H1 (cell line): ENCODE measurements around the gene KIF26B. TPM values are rescaled to one million over a fixed set of nuclear protein-coding genes. Genes with fewer than 3 reads are reported as not detected.
A peak's percentile ranks its signal among the peaks of the same experiment; 100 is the strongest.

ENCODE experiments used
- CTCF ChIA-PET: fragments of 300-600 bp; sonication (Branson Sonifier 250); formaldehyde crosslinking; loops from one replicate; lab custom pipeline; 2021; ENCODE audit not compliant: partially characterized antibody; lab: Charles Lee
- POLR2A ChIA-PET: fragments of 300-600 bp; sonication (Branson Sonifier 250); formaldehyde crosslinking; loops from one replicate; lab custom pipeline; 2021; ENCODE audit warnings: inconsistent platforms; ENCODE audit not compliant: partially characterized antibody; lab: Charles Lee
- DNase-seq, 2 experiments: peaks; one replicate each; pipeline versions ENCODE4 v3.0.0 to v3.0.0-alpha.2; 2010 to 2022; ENCODE audit warnings: low spot score in 2 of 2, low read depth in 1 of 2, mixed read lengths in 1 of 2
- FAIRE-seq: peaks from 2 replicates; lab custom pipeline; 2011; peaks lifted over from hg19 to GRCh38; lab: Jason Lieb, UNC
- H2AFZ ChIP-seq: 2 replicates; pipeline ENCODE4 v1.8.1; 2012; ENCODE audit warnings: low read length, inconsistent platforms
- H2AK5ac ChIP-seq: 2 replicates; pipeline ENCODE4 v1.6.1; 2013; ENCODE audit warnings: low read depth, low read length
- H2BK120ac ChIP-seq: replicated peaks from 2 replicates; pipeline ENCODE3; 2013; ENCODE audit warnings: low read depth, low read length, inconsistent platforms
- H2BK12ac ChIP-seq: 2 replicates; pipeline ENCODE4 v1.6.1; 2013; ENCODE audit warnings: low read depth, low read length
- H2BK15ac ChIP-seq: 2 replicates; pipeline ENCODE4 v1.6.1; 2013; ENCODE audit warnings: low read length
- H2BK20ac ChIP-seq: 2 replicates; pipeline ENCODE4 v1.6.1; 2013; ENCODE audit warnings: low read length
- H2BK5ac ChIP-seq: 2 replicates; pipeline ENCODE4 v1.6.1; 2013; ENCODE audit warnings: low read depth, low read length
- H3K14ac ChIP-seq: 2 replicates; pipeline ENCODE4 v1.6.1; 2013; ENCODE audit warnings: inconsistent platforms; ENCODE audit not compliant: insufficient read length
- H3K18ac ChIP-seq: 2 replicates; pipeline ENCODE4 v1.6.1; 2013; ENCODE audit warnings: low read length; ENCODE audit errors: extremely low read depth
- H3K23ac ChIP-seq: 2 replicates; pipeline ENCODE4 v1.6.1; 2013; ENCODE audit warnings: inconsistent platforms; ENCODE audit not compliant: insufficient read length
- H3K23me2 ChIP-seq: 2 replicates; pipeline ENCODE4 v1.6.1; 2013; ENCODE audit warnings: low read depth, low read length
- H3K27ac ChIP-seq: 2 replicates; pipeline ENCODE4 v1.6.1; 2011; ENCODE audit warnings: low read depth, low read length, inconsistent platforms
- H3K27me3 ChIP-seq, 4 experiments: replicated peaks in 1 of 4; 1 replicate in 1 of 4; 2 replicates in 3 of 4; pipeline versions ENCODE4 v1.6.1 to v1.8.1; 2011 to 2013; ENCODE audit warnings: low read length in 3 of 4, mild to moderate bottlenecking in 3 of 4, inconsistent platforms in 2 of 4, mixed read lengths in 2 of 4, moderate library complexity in 1 of 4; ENCODE audit not compliant: control insufficient read depth in 3 of 4, insufficient read depth in 3 of 4; ENCODE audit errors: extremely low read depth in 1 of 4
- H3K36me3 ChIP-seq, 4 experiments: 2 replicates each; pipeline versions ENCODE4 v1.6.1 to v1.8.1; 2011 to 2013; ENCODE audit warnings: mild to moderate bottlenecking in 4 of 4, low read length in 3 of 4, moderate library complexity in 2 of 4, control low read depth in 1 of 4, inconsistent platforms in 1 of 4; ENCODE audit not compliant: insufficient read depth in 4 of 4, control insufficient read depth in 2 of 4
- H3K4ac ChIP-seq: replicated peaks from 2 replicates; pipeline ENCODE3; 2013; ENCODE audit warnings: low read length, low read depth, mixed read lengths, inconsistent platforms; ENCODE audit not compliant: insufficient read length
- H3K4me1 ChIP-seq, 4 experiments: replicated peaks in 1 of 4; 1 replicate in 1 of 4; 2 replicates in 3 of 4; pipeline versions ENCODE4 v1.6.1 to v1.8.1; 2011 to 2013; ENCODE audit warnings: low read length in 3 of 4, inconsistent platforms in 2 of 4, mixed read lengths in 1 of 4; ENCODE audit not compliant: insufficient read depth in 4 of 4, control insufficient read depth in 3 of 4
- H3K4me2 ChIP-seq, 2 experiments: 2 replicates each; pipeline versions ENCODE4 v1.6.1 to v1.8.1; 2011 to 2013; ENCODE audit warnings: low read depth in 2 of 2, low read length in 2 of 2, control low read depth in 1 of 2, inconsistent platforms in 1 of 2, mild to moderate bottlenecking in 1 of 2; ENCODE audit not compliant: insufficient read depth in 1 of 2
- H3K4me3 ChIP-seq, 4 experiments: fragments of 200-600, 300-600 bp in 1 of 4; sonication (generic), shearing (Covaris generic), sonication (Bioruptor Twin) in 1 of 4; 2 replicates each; pipeline versions ENCODE4 v1.5.1 to v1.8.1; 2011 to 2016; ENCODE audit warnings: low read length in 4 of 4, low read depth in 3 of 4, control low read depth in 2 of 4, inconsistent platforms in 2 of 4, mild to moderate bottlenecking in 2 of 4, mixed read lengths in 1 of 4, moderate library complexity in 1 of 4; ENCODE audit not compliant: insufficient read depth in 2 of 4; ENCODE audit errors: extremely low read depth in 1 of 4
- H3K56ac ChIP-seq: replicated peaks from 2 replicates; pipeline ENCODE3; 2013; ENCODE audit warnings: low read depth, mild to moderate bottlenecking, mixed read lengths, low read length, inconsistent platforms; ENCODE audit not compliant: insufficient read length
- H3K79me1 ChIP-seq: 2 replicates; pipeline ENCODE4 v1.6.1; 2013; ENCODE audit warnings: low read depth, low read length, control low read depth
- H3K79me2 ChIP-seq, 2 experiments: 2 replicates each; pipeline versions ENCODE4 v1.6.1 to v1.8.1; 2012 to 2013; ENCODE audit warnings: low read length in 2 of 2, mild to moderate bottlenecking in 2 of 2, inconsistent platforms in 1 of 2; ENCODE audit not compliant: insufficient read depth in 2 of 2, control insufficient read depth in 1 of 2
- H3K9ac ChIP-seq, 4 experiments: replicated peaks in 1 of 4; 1 replicate in 1 of 4; 2 replicates in 3 of 4; pipeline versions ENCODE4 v1.6.1 to v1.8.1; 2011 to 2013; ENCODE audit warnings: low read depth in 3 of 4, low read length in 3 of 4, control low read depth in 2 of 4, mild to moderate bottlenecking in 2 of 4, moderate library complexity in 2 of 4, inconsistent platforms in 1 of 4; ENCODE audit errors: extremely low read depth in 1 of 4
- H3K9me3 ChIP-seq, 2 experiments: 2 replicates each; pipeline versions ENCODE4 v1.6.1 to v1.8.1; 2012 to 2013; ENCODE audit warnings: mild to moderate bottlenecking in 2 of 2, moderate library complexity in 2 of 2, control low read depth in 1 of 2, inconsistent platforms in 1 of 2, low read depth in 1 of 2, low read length in 1 of 2, mixed read lengths in 1 of 2; ENCODE audit not compliant: insufficient read depth in 2 of 2
- H4K20me1 ChIP-seq, 2 experiments: replicated peaks in 1 of 2; 2 replicates each; pipeline versions ENCODE3 to v1.8.1; 2011 to 2013; ENCODE audit warnings: inconsistent platforms in 2 of 2, low read length in 2 of 2, mild to moderate bottlenecking in 1 of 2; ENCODE audit not compliant: insufficient read depth in 2 of 2, control insufficient read depth in 1 of 2
- H4K5ac ChIP-seq: 2 replicates; pipeline ENCODE4 v1.6.1; 2013; ENCODE audit warnings: low read length, low read depth, mixed read lengths, inconsistent platforms; ENCODE audit not compliant: insufficient read length
- H4K8ac ChIP-seq: 2 replicates; pipeline ENCODE4 v1.8.0; 2013; ENCODE audit warnings: mild to moderate bottlenecking, moderate library complexity, low read length, inconsistent platforms; ENCODE audit not compliant: insufficient read depth; ENCODE audit errors: extremely low read depth
- H4K91ac ChIP-seq: replicated peaks from 2 replicates; pipeline ENCODE3; 2013; ENCODE audit warnings: low read length, mixed read lengths, inconsistent platforms; ENCODE audit not compliant: insufficient read length
- JUND ChIP-seq: IDR thresholded peaks from 2 replicates; pipeline ENCODE4 v1.6.1; 2011; ENCODE audit warnings: mild to moderate bottlenecking, improper control_type of control experiment, low read length
- KDM5A ChIP-seq: fragments of 200-600 bp; IDR thresholded peaks from 2 replicates; pipeline ENCODE4 v1.7.1; 2012; ENCODE audit warnings: mild to moderate bottlenecking, low read length, inconsistent platforms, mixed read lengths
- WGBS, 2 experiments: shearing (Covaris generic) in 1 of 2; methylation state at CpG; one replicate each; pipeline versions ENCODE4 v1.1.6 to v1.1.7; 2013 to 2015; ENCODE audit warnings: low lambda C conversion rate in 2 of 2, mixed read lengths in 2 of 2, inconsistent platforms in 1 of 2, low coverage in 1 of 2, missing lambda C conversion rate in 1 of 2; ENCODE audit not compliant: insufficient replicate concordance in 2 of 2, insufficient coverage in 1 of 2, insufficient read length in 1 of 2; ENCODE audit errors: extremely low coverage in 1 of 2, missing lambda C conversion rate in 1 of 2; 5-methylcytosine and 5-hydroxymethylcytosine counted together
- polyA plus RNA-seq, 7 experiments: library from polyadenylated mRNA; depleted of rRNA in 3 of 7; stranded (reverse) in 5 of 7; unstranded in 2 of 7; fragments of >200 nt in 5 of 7; fragments of 200-250 nt in 2 of 7; gene quantifications; 1 replicate in 5 of 7; 2 replicates in 1 of 7; 4 replicates in 1 of 7; pipeline versions ENCODE4 v1.2.1 to v1.2.3, GENCODE V29; 2011 to 2013; ENCODE audit warnings: missing spikeins in 2 of 7, mixed read lengths in 2 of 7
- total RNA-seq: library from RNA; stranded (reverse); fragmentation: NEBNext Ultra II Directional; extraction: Animal tissue kit (Norgen Biotek cat#: 25700); gene quantifications from 2 replicates; pipeline ENCODE4 v1.2.1, GENCODE V29; 2021
- TF ChIP-seq, protein P1 (sequence below): IDR thresholded peaks from 2 replicates; pipeline ENCODE4 v1.6.1; 2012; ENCODE audit warnings: low read length, inconsistent platforms

Gene KIF26B
- total and polyA plus RNA-seq, 2 of the 8 experiments (the other 6 are each of a cell fraction or from before 2014, with no cell fraction given): 0.06 to 0.28 TPM

DNA sequence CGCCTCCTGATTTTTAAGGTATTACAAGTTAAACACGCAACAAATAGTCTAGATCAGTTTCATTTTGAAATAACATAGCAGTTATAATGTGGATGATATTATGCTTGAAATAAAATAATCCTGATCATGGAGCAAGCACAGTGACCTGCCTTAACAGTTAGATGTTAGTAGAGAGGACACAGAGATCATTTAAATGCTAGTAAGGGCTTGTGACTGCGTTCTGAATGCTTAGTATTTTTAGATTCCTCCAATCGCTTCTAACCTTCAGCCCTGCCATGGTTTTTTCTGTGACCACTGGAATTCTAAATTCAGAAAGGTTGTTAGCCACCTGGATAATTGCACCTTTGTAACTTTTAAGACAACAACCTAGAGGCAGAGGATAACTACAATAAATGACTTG lies 46.4 kb downstream of the KIF26B start:
- H3K14ac ChIP-seq: no peak overlapping the region
- FAIRE-seq (no peak), DNase-seq (no peak)
- H4K5ac ChIP-seq: no peak overlapping the region
- H4K91ac ChIP-seq: no peak overlapping the region
- H2BK20ac ChIP-seq: no peak overlapping the region
- H3K9ac ChIP-seq: no peak overlapping the region
- peak overlapping the region; percentile 43; the same call in 1 of the 2 replicates for H2AFZ ChIP-seq
- no peaks in the 10 kb centered on the region for H4K20me1 ChIP-seq
- no peak overlapping the region for H2BK120ac ChIP-seq
- H3K36me3 ChIP-seq: no peaks in the 10 kb centered on the region
- H3K23me2 ChIP-seq: no peaks in the 10 kb centered on the region
- H3K79me1 ChIP-seq: no peaks in the 10 kb centered on the region
- H4K8ac ChIP-seq: no peak overlapping the region
- H3K4me3 ChIP-seq: no peak overlapping the region
- no peak overlapping the region for H3K23ac ChIP-seq
- ChIA-PET CTCF (interaction anchor here (0.7 to 1.7 kb wide), 6 partner anchors 8 to 312 kb away, joined by 3 to 4 read pairs (median 3); no protein-coding TSS in a partner anchor), POLR2A (no interaction called here)
- no peak overlapping the region for H3K4me2 ChIP-seq
- H2BK12ac ChIP-seq: no peak overlapping the region
- H3K18ac ChIP-seq: no peak overlapping the region
- peaks cover 0 to 7% (median 5%) of the 10 kb centered on the region in 4 experiments; a peak in 4 of 7 replicates for H3K4me1 ChIP-seq
- no peaks in the 10 kb centered on the region for H3K9me3 ChIP-seq
- no peaks in the 10 kb centered on the region for H3K79me2 ChIP-seq
- H3K27me3 ChIP-seq: no peaks in the 10 kb centered on the region
- peak overlapping the region; percentile 57 for H3K4ac ChIP-seq
- no peak overlapping the region for H3K27ac ChIP-seq
- no peak overlapping the region for H3K56ac ChIP-seq
- TF ChIP-seq JUND: no peak
- no peak for TF ChIP-seq KDM5A
- TF ChIP-seq, protein P1, sequence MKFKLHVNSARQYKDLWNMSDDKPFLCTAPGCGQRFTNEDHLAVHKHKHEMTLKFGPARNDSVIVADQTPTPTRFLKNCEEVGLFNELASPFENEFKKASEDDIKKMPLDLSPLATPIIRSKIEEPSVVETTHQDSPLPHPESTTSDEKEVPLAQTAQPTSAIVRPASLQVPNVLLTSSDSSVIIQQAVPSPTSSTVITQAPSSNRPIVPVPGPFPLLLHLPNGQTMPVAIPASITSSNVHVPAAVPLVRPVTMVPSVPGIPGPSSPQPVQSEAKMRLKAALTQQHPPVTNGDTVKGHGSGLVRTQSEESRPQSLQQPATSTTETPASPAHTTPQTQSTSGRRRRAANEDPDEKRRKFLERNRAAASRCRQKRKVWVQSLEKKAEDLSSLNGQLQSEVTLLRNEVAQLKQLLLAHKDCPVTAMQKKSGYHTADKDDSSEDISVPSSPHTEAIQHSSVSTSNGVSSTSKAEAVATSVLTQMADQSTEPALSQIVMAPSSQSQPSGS: no peak
- H2AK5ac ChIP-seq: no peak overlapping the region
- no peak overlapping the region for H2BK15ac ChIP-seq
- H2BK5ac ChIP-seq: no peak overlapping the region
- 75% methylated on average over 4 of the region's 4 CpGs; no CpG with 5 or more reads in 1 of the 2 experiments for WGBS, 2 experiments
